ENCODE results near the gene CNGA2. TPM values are rescaled to one million over a fixed set of nuclear protein-coding genes. Genes with fewer than 3 reads are reported as not detected.
A peak's percentile ranks its signal among the peaks of the same experiment; 100 is the strongest.

CNGA2 gene
- total and polyA plus RNA-seq, 9 of the 15 experiments (the other 6 are each of a cell fraction or from before 2014, with no cell fraction given), result not detected

- no peaks in the 10 kb centered on the region for H3K9me1 ChIP-seq (ENCODE audit: control insufficient read depth, insufficient read depth, low read length)
- H3K27ac ChIP-seq (ENCODE audit: extremely low read depth, low read depth, low read length), result no peak overlapping the region
- no peaks in the 10 kb centered on the region for H4K20me1 ChIP-seq (replicated peaks; ENCODE audit: control insufficient read depth, insufficient read depth, low read length)
- FAIRE-seq (no peak), DNase-seq (ENCODE audit: extremely low read depth in 1 of 4, low spot score in 3 of 4) (peak; percentile 42 to 67 (median 54)), ATAC-seq (peak; percentile 84)
- BruUV-seq (replicated peaks), result no TSS peak
- H3K79me2 ChIP-seq (ENCODE audit: control insufficient read depth, insufficient read depth, low read length), result no peaks in the 10 kb centered on the region
- no peak overlapping the region for H3K9ac ChIP-seq (ENCODE audit: insufficient read depth in 1 of 2, low read depth in 2 of 2, low read length in 2 of 2)
- no peaks in the 10 kb centered on the region; a peak in 1 of 5 replicates for H3K4me1 ChIP-seq (replicated peaks in 1 of 2; ENCODE audit: control insufficient read depth in 2 of 2, insufficient read depth in 2 of 2, low read length in 2 of 2)
- H3K27me3 ChIP-seq (ENCODE audit: control insufficient read depth in 2 of 2, insufficient read depth in 2 of 2, low read length in 2 of 2), result peaks cover 0 to 9% of the 10 kb centered on the region in 2 experiments; a peak in 3 of 5 replicates
- intact Hi-C loops (cut with micrococcal nuclease), result no loop called here
- no peaks in the 10 kb centered on the region for H3K36me3 ChIP-seq (ENCODE audit: control insufficient read depth, insufficient read depth, low read length)
- WGBS (ENCODE audit: insufficient coverage, low coverage, missing lambda C conversion rate), result 0% methylated on average over 3 of the region's 3 CpGs
- no peak overlapping the region for H3K4me3 ChIP-seq
- H2AFZ ChIP-seq (ENCODE audit: low read depth, low read length), result no peak overlapping the region
- H3K9me3 ChIP-seq (replicated peaks; ENCODE audit: control insufficient read depth, insufficient read depth, low read depth, low read length), result no peaks in the 10 kb centered on the region
- CTCF ChIA-PET (ENCODE audit: low intra/inter-chr PET ratio), result interaction anchor here (0.6 to 1.2 kb wide), 3 partner anchors 921 to 1202 kb away, joined by 3 to 4 read pairs (median 3); no protein-coding TSS in a partner anchor
- H3K4me2 ChIP-seq (ENCODE audit: insufficient read depth, low read length), result no peak overlapping the region
- POLR2A ChIA-PET, result no interaction called here
- in situ Hi-C loops (cut with MboI), result no loop called here
- TF ChIP-seq, protein P1, sequence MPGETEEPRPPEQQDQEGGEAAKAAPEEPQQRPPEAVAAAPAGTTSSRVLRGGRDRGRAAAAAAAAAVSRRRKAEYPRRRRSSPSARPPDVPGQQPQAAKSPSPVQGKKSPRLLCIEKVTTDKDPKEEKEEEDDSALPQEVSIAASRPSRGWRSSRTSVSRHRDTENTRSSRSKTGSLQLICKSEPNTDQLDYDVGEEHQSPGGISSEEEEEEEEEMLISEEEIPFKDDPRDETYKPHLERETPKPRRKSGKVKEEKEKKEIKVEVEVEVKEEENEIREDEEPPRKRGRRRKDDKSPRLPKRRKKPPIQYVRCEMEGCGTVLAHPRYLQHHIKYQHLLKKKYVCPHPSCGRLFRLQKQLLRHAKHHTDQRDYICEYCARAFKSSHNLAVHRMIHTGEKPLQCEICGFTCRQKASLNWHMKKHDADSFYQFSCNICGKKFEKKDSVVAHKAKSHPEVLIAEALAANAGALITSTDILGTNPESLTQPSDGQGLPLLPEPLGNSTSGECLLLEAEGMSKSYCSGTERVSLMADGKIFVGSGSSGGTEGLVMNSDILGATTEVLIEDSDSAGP (CRISPR knock-in tag; IDR thresholded peaks at IDR 0.05), result no peak
- TF ChIP-seq RAD21 (CRISPR knock-in tag; conservative IDR thresholded peaks at IDR 0.05 in 1 of 2, IDR thresholded peaks at IDR 0.05 in 1 of 2), result peak; percentile 40 to 63
- TF ChIP-seq CAMTA2 (CRISPR knock-in tag; conservative IDR thresholded peaks at IDR 0.05), result no peak
- TF ChIP-seq STAG1 (CRISPR knock-in tag; IDR thresholded peaks at IDR 0.05; ENCODE audit: borderline replicate concordance), result peak; percentile 88
- TF ChIP-seq ZNF707 (CRISPR knock-in tag; conservative IDR thresholded peaks at IDR 0.05), result no peak
- no peak for TF ChIP-seq RB1 (IDR thresholded peaks at IDR 0.05; ENCODE audit: low read depth)
- no peak for TF ChIP-seq PML (IDR thresholded peaks at IDR 0.05; ENCODE audit: low read length)
- no peak for TF ChIP-seq CREB1 (IDR thresholded peaks at IDR 0.05)
- TF ChIP-seq CREB1 (CRISPR knock-in tag; IDR thresholded peaks at IDR 0.05), result no peak
- TF ChIP-seq, protein P2, sequence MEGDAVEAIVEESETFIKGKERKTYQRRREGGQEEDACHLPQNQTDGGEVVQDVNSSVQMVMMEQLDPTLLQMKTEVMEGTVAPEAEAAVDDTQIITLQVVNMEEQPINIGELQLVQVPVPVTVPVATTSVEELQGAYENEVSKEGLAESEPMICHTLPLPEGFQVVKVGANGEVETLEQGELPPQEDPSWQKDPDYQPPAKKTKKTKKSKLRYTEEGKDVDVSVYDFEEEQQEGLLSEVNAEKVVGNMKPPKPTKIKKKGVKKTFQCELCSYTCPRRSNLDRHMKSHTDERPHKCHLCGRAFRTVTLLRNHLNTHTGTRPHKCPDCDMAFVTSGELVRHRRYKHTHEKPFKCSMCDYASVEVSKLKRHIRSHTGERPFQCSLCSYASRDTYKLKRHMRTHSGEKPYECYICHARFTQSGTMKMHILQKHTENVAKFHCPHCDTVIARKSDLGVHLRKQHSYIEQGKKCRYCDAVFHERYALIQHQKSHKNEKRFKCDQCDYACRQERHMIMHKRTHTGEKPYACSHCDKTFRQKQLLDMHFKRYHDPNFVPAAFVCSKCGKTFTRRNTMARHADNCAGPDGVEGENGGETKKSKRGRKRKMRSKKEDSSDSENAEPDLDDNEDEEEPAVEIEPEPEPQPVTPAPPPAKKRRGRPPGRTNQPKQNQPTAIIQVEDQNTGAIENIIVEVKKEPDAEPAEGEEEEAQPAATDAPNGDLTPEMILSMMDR (IDR thresholded peaks at IDR 0.05 in 2 of 3, conservative IDR thresholded peaks at IDR 0.05 in 1 of 3; ENCODE audit: insufficient read depth in 2 of 3, low read depth in 1 of 3, low read length in 3 of 3), result peak; percentile 67 to 74 (median 70)
- no peak for TF ChIP-seq RHOXF2B (CRISPR knock-in tag; conservative IDR thresholded peaks at IDR 0.05)
- TF ChIP-seq KLF16 (IDR thresholded peaks at IDR 0.05), result 0 out of 2 replicates have a peak, but pooled peaks have one; percentile 19
- TF ChIP-seq SMC3 (conservative IDR thresholded peaks at IDR 0.05; ENCODE audit: insufficient read depth, low read depth, low read length), result peak; percentile 48
- TF ChIP-seq MYBL2 (IDR thresholded peaks at IDR 0.05; ENCODE audit: low read depth), result no peak
- no peak for TF ChIP-seq MYBL2 (CRISPR knock-in tag; IDR thresholded peaks at IDR 0.05; ENCODE audit: borderline replicate concordance)
These were observed 20.7 kb upstream of the CNGA2 start for GRCh38 chrX:151713849-151714248.

Measured in K562 (cell line).